NOMO-1 (cell line): ENCODE results near the gene DOCK10.

Experiments used
- DNase-seq, 2 experiments: peaks; one replicate each; lab custom pipeline; 2025; ENCODE audit not compliant: unreplicated experiment in 2 of 2; lab: John Stamatoyannopoulos, UW

DOCK10 gene

GRCh38 chr2:224982910-224983711, 59.2 kb downstream of the DOCK10 start:
- DNase-seq, result no peak

DNA sequence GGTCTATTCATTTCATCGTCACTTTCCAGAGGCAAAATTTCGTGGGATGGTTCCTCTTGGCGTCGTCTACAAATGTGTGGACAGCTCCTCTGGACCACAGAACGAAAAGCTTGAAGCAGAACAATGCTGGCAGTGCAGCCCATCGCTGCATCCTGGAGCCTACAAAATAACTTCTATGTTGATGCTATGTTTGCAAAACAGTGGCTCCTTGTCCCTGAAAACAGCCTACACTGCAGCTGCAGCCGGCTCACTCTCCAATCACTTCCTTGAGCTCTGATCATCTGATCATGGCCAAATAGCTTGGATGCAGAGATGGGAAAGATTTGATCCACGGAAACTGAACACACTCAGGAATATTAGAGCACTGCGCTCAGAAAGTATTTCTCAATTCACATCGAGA, 60.0 kb downstream of the DOCK10 start:
- no peak for DNase-seq

- DNase-seq, result no peak
These were observed 65.4 kb downstream of the DOCK10 start for GRCh38 chr2:224976629-224977525.

DNA sequence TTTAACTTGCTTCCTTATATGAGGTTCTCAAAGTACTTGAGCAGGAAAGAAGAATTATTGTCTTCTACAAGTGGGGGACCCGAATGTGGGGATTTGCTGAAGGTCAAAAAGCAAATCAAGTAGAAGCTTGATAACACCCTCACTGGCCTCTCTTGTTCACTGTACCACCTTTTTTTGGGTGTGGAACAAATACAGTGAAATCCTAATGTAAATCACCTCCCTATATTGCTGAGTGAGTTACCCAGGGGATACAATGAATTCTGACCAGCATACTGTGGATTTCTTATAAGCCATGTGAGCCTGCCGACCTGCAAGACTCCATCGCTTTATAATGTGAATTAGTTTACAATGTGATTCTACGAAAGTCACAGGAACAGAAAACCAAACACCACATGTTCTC, 66.5 kb downstream of the DOCK10 start:
- DNase-seq, result no peak

GRCh38 chr2:224973112-224974016, 68.9 kb downstream of the DOCK10 start:
- no peak for DNase-seq

DNA sequence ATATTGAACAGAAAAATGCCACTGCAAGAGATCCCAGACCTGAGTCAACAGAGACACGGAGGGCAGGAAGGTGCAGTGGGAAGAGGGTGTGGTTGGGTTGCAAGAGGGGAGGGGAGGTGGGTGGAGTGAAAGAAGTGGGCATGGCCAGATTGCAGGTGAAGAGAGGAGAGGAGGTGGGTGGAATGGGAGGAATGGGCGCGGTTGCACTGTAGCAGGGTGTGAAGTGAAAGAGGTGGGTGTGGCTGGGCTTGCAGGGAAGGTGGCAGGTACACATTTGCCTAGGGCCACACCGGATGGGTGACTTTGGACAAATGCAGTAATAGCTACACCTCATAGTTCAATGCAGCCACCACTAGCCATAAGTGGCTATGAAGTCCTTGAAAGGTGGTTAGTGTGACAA, 71.1 kb downstream of the DOCK10 start:
- no peak for DNase-seq

GRCh38 chr2:224970311-224970710, 72.0 kb downstream of the DOCK10 start:
- DNase-seq, result peak in 1 of 2 experiments; percentile 13

GRCh38 chr2:224969633-224970260, 72.5 kb downstream of the DOCK10 start:
- DNase-seq, result no peak

DNA sequence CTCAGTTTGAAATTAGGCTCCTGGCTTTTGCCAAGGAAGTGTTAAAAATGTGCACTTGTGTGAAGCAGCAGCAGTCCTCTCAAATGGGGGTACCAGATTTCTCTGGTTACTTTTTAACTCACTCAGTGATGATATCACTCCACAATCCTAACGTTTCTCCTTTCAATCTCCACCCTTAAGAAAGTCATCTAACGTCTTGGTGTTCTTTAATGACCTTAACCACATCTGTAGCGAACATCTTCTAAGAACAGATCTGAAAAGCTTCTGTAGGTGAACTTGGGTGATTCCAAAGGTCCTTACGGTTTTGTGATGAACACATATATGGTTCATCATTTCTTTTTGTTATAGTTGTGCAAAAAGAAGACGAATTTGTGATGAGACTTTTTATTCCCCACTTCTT, 73.2 kb downstream of the DOCK10 start:
- DNase-seq, result no peak

- DNase-seq, result no peak
These were observed 74.2 kb downstream of the DOCK10 start for GRCh38 chr2:224968051-224968450.

DNA sequence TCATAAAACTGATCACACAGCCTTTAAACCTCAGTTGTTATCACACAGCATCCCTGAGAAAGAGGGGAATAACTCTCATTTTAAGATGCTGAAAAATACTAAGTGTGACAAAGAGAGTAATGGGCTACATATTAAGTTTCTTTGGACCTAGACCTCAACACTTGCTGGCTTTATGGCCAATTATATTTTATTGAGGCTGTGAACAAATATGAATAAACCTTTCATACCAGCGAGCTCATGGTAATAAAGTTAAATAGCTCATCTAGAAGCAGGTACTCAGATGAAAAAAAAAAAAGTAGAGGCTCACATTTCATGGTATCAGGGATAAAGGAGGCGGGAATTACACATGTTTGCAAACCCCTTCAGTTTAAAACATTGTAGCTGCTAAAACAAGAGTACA, 75.7 kb downstream of the DOCK10 start:
- no peak for DNase-seq

- DNase-seq, result no peak
These were observed 82.7 kb downstream of the DOCK10 start for GRCh38 chr2:224959556-224959955.

GRCh38 chr2:224958873-224959272, 83.4 kb downstream of the DOCK10 start:
- peak in 1 of 2 experiments; percentile 19 for DNase-seq

GRCh38 chr2:224958462-224958857, 83.8 kb downstream of the DOCK10 start:
- no peak for DNase-seq

DNA sequence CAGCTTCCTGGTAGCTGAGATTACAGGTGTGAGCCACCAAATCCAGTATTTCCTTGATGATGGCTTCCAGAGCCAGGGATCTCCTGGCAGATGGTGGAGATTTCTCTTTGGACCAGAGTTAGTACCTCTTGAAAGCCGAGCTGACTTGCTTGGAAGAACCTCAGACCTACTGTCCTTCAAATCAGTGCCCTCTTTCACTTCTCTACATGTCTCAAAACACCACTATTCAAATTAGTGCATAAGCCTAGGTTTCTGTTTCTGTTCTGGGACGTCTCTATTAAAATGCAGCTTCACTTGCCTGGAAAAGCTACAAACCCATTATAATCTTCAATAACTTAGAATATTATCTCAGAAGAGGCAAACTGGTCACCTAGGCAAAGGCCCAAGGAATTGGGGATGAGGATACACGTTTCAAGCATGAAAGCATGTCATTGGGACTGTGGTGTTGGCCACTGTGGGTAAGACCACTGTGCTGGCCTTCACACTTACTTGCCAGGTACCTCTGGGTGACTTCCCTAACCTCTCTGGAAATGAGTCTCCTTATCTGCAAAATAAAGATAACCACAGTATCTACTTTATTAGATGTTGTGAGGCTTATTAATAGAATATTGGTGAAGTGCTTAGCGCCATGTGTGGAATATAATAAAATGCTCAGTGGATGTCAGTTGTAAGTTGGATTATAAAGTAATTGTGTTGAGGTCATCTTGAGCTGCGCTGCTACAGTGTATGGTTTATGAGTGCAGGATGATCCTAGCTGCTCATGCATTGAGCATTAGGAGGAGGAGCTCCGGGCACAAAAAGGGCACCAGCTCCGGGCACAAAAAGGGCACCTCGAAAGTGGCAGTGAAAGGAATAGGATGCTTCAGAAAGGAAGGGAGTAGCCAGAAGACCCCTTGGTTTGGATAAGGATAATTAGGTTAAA, 84.5 kb downstream of the DOCK10 start:
- no peak for DNase-seq

GRCh38 chr2:224956706-224957105, 85.6 kb downstream of the DOCK10 start:
- DNase-seq, result no peak

- no peak for DNase-seq
These were observed 87.3 kb downstream of the DOCK10 start for GRCh38 chr2:224954980-224955379.

DNA sequence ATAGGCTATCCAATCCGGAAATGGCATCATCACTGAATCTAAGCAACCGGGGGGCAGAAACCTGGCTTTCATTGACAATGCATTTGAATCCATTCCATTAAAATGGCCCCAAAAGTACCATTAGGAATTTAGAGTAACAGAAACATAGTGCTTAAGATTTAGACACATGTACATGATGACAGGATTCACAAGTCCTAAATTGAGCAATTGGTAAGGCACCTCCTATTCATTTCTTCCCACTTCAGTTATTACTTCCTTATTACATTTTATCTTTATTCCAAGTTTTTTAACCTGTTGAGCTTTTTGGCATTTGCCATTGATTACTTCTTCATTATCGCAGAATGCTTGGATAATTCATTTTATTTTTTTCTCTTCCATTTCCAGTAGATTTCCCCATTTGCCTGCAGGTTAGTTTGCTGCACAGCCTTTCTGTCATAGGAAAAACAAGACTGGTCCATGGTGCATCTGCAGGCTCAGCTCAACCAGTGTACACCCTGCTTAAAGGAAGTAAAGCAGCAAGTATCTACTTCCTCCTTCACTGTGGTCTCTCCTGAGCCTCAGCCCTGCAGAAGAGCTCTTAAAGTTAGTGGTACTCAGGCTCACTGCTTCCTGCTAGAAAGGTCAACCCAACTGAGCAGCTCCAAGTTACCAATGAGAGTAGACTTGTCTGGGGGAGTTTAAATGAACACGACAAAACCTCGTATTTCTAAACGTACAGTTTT, 89.2 kb downstream of the DOCK10 start:
- DNase-seq, result peak; percentile 83 to 90
